ENCODE results near the gene CTSF.
"Not testable (repeated sequence)": the region's sequence is repeated elsewhere in the genome, so short reads cannot be mapped to it uniquely, and the experiment has no call there.

DNA sequence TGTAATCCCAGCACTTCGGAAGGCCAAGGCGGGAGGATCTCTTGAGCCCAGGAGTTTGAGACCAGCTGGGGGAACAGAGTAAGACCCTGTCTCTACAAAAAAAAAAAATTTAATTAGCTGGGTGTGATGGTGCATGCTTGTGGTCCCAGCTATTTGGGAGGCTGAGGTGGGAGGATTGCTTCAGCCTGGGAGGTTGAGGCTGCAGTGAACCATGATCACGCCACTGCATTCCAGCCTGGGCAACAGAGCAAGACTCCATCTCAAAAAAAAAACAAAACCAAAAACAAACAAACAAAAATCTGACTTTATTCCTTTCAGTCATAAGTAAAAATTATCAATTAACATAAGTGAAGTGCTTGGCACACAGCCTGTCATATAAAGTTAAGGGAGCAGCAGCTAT is 38.2 kb upstream of the CTSF start:
- TF ChIP-seq, protein P1, sequence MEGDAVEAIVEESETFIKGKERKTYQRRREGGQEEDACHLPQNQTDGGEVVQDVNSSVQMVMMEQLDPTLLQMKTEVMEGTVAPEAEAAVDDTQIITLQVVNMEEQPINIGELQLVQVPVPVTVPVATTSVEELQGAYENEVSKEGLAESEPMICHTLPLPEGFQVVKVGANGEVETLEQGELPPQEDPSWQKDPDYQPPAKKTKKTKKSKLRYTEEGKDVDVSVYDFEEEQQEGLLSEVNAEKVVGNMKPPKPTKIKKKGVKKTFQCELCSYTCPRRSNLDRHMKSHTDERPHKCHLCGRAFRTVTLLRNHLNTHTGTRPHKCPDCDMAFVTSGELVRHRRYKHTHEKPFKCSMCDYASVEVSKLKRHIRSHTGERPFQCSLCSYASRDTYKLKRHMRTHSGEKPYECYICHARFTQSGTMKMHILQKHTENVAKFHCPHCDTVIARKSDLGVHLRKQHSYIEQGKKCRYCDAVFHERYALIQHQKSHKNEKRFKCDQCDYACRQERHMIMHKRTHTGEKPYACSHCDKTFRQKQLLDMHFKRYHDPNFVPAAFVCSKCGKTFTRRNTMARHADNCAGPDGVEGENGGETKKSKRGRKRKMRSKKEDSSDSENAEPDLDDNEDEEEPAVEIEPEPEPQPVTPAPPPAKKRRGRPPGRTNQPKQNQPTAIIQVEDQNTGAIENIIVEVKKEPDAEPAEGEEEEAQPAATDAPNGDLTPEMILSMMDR (IDR thresholded peaks at IDR 0.05): not testable (repeated sequence)
- not testable (repeated sequence) for TF ChIP-seq POLR2AphosphoS5 (IDR thresholded peaks at IDR 0.05; ENCODE audit: low read depth, low read length); SIN3A (IDR thresholded peaks at IDR 0.05; ENCODE audit: borderline replicate concordance, insufficient read depth, low read depth, low read length)
- TF ChIP-seq, protein P2, sequence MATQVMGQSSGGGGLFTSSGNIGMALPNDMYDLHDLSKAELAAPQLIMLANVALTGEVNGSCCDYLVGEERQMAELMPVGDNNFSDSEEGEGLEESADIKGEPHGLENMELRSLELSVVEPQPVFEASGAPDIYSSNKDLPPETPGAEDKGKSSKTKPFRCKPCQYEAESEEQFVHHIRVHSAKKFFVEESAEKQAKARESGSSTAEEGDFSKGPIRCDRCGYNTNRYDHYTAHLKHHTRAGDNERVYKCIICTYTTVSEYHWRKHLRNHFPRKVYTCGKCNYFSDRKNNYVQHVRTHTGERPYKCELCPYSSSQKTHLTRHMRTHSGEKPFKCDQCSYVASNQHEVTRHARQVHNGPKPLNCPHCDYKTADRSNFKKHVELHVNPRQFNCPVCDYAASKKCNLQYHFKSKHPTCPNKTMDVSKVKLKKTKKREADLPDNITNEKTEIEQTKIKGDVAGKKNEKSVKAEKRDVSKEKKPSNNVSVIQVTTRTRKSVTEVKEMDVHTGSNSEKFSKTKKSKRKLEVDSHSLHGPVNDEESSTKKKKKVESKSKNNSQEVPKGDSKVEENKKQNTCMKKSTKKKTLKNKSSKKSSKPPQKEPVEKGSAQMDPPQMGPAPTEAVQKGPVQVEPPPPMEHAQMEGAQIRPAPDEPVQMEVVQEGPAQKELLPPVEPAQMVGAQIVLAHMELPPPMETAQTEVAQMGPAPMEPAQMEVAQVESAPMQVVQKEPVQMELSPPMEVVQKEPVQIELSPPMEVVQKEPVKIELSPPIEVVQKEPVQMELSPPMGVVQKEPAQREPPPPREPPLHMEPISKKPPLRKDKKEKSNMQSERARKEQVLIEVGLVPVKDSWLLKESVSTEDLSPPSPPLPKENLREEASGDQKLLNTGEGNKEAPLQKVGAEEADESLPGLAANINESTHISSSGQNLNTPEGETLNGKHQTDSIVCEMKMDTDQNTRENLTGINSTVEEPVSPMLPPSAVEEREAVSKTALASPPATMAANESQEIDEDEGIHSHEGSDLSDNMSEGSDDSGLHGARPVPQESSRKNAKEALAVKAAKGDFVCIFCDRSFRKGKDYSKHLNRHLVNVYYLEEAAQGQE (IDR thresholded peaks at IDR 0.05; ENCODE audit: insufficient read depth in 1 of 2, low read depth in 2 of 2, low read length in 1 of 2): not testable (repeated sequence)

Data from Panc1 (cell line).